Astrocyte (in vitro differentiated cells and primary cell): Measurements from ENCODE around the gene PPP1R8. TPM values are rescaled to one million over a fixed set of nuclear protein-coding genes. Genes with fewer than 3 reads are reported as not detected.

Experiments used
- DNase-seq: peaks from one replicate; pipeline ENCODE4 v3.0.0-alpha.2; 2010; ENCODE audit warnings: low read depth
- FAIRE-seq: peaks from 2 replicates; lab custom pipeline; 2011; peaks lifted over from hg19 to GRCh38; lab: Jason Lieb, UNC
- H2AFZ ChIP-seq: 2 replicates; pipeline ENCODE4 v1.6.0; 2012; ENCODE audit warnings: low read depth, low read length, inconsistent platforms
- H3K27ac ChIP-seq: 2 replicates; pipeline ENCODE4 v1.5.1; 2011; ENCODE audit warnings: low read depth, low read length, inconsistent platforms
- H3K27me3 ChIP-seq: 2 replicates; pipeline ENCODE4 v1.6.0; 2011; ENCODE audit warnings: low read length, inconsistent platforms; ENCODE audit not compliant: insufficient read depth
- H3K36me3 ChIP-seq: 2 replicates; pipeline ENCODE4 v1.5.1; 2011; ENCODE audit warnings: low read length, inconsistent platforms; ENCODE audit not compliant: insufficient read depth
- H3K4me1 ChIP-seq: 2 replicates; pipeline ENCODE4 v1.5.1; 2011; ENCODE audit warnings: low read length, inconsistent platforms; ENCODE audit not compliant: insufficient read depth
- H3K4me2 ChIP-seq: 2 replicates; pipeline ENCODE4 v1.6.0; 2012; ENCODE audit warnings: low read length, inconsistent platforms
- H3K4me3 ChIP-seq: 2 replicates; pipeline ENCODE4 v1.5.1; 2011; ENCODE audit warnings: low read depth, mild to moderate bottlenecking, low read length, inconsistent platforms; ENCODE audit not compliant: insufficient read depth
- H3K79me2 ChIP-seq: 2 replicates; pipeline ENCODE4 v1.6.0; 2012; ENCODE audit warnings: mild to moderate bottlenecking, low read length, inconsistent platforms; ENCODE audit not compliant: insufficient read depth
- H3K9ac ChIP-seq: 2 replicates; pipeline ENCODE4 v1.6.0; 2012; ENCODE audit warnings: mild to moderate bottlenecking, low read length, inconsistent platforms
- H3K9me3 ChIP-seq: 2 replicates; pipeline ENCODE4 v1.5.1; 2012; ENCODE audit warnings: low read depth, mild to moderate bottlenecking, low read length, inconsistent platforms; ENCODE audit not compliant: insufficient read depth
- H4K20me1 ChIP-seq: 2 replicates; pipeline ENCODE4 v1.6.0; 2012; ENCODE audit warnings: low read length, inconsistent platforms; ENCODE audit not compliant: insufficient read depth
- H3K27ac Mint-ChIP-seq: one replicate; pipeline ENCODE4 v1.8.0; 2021; ENCODE audit warnings: mild to moderate bottlenecking, mixed read lengths; ENCODE audit not compliant: unreplicated experiment
- H3K27me3 Mint-ChIP-seq: one replicate; pipeline ENCODE4 v1.8.0; 2021; ENCODE audit warnings: low read depth, mixed read lengths; ENCODE audit not compliant: unreplicated experiment
- H3K36me3 Mint-ChIP-seq: one replicate; pipeline ENCODE4 v1.8.0; 2021; ENCODE audit warnings: low read depth, mixed read lengths; ENCODE audit not compliant: unreplicated experiment
- H3K4me1 Mint-ChIP-seq: one replicate; pipeline ENCODE4 v1.8.0; 2021; ENCODE audit warnings: low read depth, mixed read lengths; ENCODE audit not compliant: unreplicated experiment
- H3K4me3 Mint-ChIP-seq: one replicate; pipeline ENCODE4 v1.8.0; 2021; ENCODE audit warnings: mild to moderate bottlenecking, moderate library complexity, mixed read lengths; ENCODE audit not compliant: unreplicated experiment
- H3K9me3 Mint-ChIP-seq: one replicate; pipeline ENCODE4 v1.8.0; 2021; ENCODE audit warnings: mild to moderate bottlenecking, mixed read lengths; ENCODE audit not compliant: unreplicated experiment
- CTCF ChIP-seq: IDR thresholded peaks from 2 replicates; pipeline ENCODE4 v1.5.1; 2011; ENCODE audit warnings: low read depth, mild to moderate bottlenecking, inconsistent platforms, low read length, moderate library complexity; ENCODE audit not compliant: insufficient read depth
- EZH2 ChIP-seq: IDR thresholded peaks from 2 replicates; pipeline ENCODE4 v1.6.1; 2012; ENCODE audit warnings: mild to moderate bottlenecking, low read length, inconsistent platforms; ENCODE audit not compliant: insufficient read depth
- total RNA-seq: library from RNA; stranded (reverse); gene quantifications from 2 replicates; pipeline ENCODE4 v1.2.1, GENCODE V29; 2021

The PPP1R8 gene
- total RNA-seq, 1 donor from 2014 or later = 35.6 TPM

- Histone ChIP-seq H3K79me2 (no peaks in the 10 kb centered on the region), H3K4me2 (no peak overlapping the region), H3K27ac (no peak overlapping the region), H3K9ac (no peak overlapping the region), H3K27me3 (no peaks in the 10 kb centered on the region), H3K36me3 (peaks cover 27% of the 10 kb centered on the region), H4K20me1 (no peaks in the 10 kb centered on the region), H3K4me3 (no peak overlapping the region), H3K4me1 (no peaks in the 10 kb centered on the region), H3K9me3 (no peaks in the 10 kb centered on the region), H2AFZ (no peak overlapping the region)
- peaks cover 14% of the 10 kb centered on the region for H3K36me3 Mint-ChIP-seq
- no peaks in the 10 kb centered on the region for H3K9me3 Mint-ChIP-seq
- H3K27me3 Mint-ChIP-seq = no peaks in the 10 kb centered on the region
- no peak for FAIRE-seq
- TF ChIP-seq EZH2 = no peak
- TF ChIP-seq CTCF = no peak
- DNase-seq = no peak
- H3K4me3 Mint-ChIP-seq = no peak overlapping the region
- no peaks in the 10 kb centered on the region for H3K4me1 Mint-ChIP-seq
- no peak overlapping the region for H3K27ac Mint-ChIP-seq
Measured at GRCh38 chr1:27891196-27891889, 60.8 kb downstream of the PPP1R8 start.

- Mint-ChIP-seq H3K36me3 (peaks cover 14% of the 10 kb centered on the region), H3K4me1 (no peaks in the 10 kb centered on the region), H3K27ac (no peak overlapping the region), H3K4me3 (no peak overlapping the region), H3K27me3 (no peaks in the 10 kb centered on the region), H3K9me3 (no peaks in the 10 kb centered on the region)
- Histone ChIP-seq H4K20me1 (no peaks in the 10 kb centered on the region), H3K79me2 (no peaks in the 10 kb centered on the region), H3K27me3 (no peaks in the 10 kb centered on the region), H3K9me3 (no peaks in the 10 kb centered on the region), H2AFZ (no peak overlapping the region), H3K4me3 (no peak overlapping the region), H3K4me2 (no peak overlapping the region), H3K27ac (no peak overlapping the region), H3K9ac (no peak overlapping the region), H3K36me3 (peaks cover 30% of the 10 kb centered on the region), H3K4me1 (no peaks in the 10 kb centered on the region)
- FAIRE-seq = no peak
- no peak for DNase-seq
- no peak for TF ChIP-seq EZH2
- TF ChIP-seq CTCF = no peak
Measured at GRCh38 chr1:27894521-27894920, 63.9 kb downstream of the PPP1R8 start.

Other genes starting within 250 kb of the PPP1R8 start
- 74.0 and 75.7 TPM in 2 replicates for gene AHDC1, start 226.6 kb upstream of the PPP1R8 start, total RNA-seq
- gene FGR, start 195.6 kb upstream of the PPP1R8 start, total RNA-seq = 0.17 TPM in 1 of 2 replicates, not detected in the other
- gene IFI6, start 158.6 kb upstream of the PPP1R8 start, total RNA-seq = 3,307 and 4,155 TPM in 2 replicates
- 6.1 and 6.2 TPM in 2 replicates for gene FAM76A, start 104.8 kb upstream of the PPP1R8 start, total RNA-seq
- gene STX12, start 57.6 kb upstream of the PPP1R8 start, total RNA-seq = 62.1 and 64.0 TPM in 2 replicates
- 0.79 and 1.3 TPM in 2 replicates for gene THEMIS2, start 41.8 kb downstream of the PPP1R8 start, total RNA-seq
- 18.0 and 19.4 TPM in 2 replicates for gene RPA2, start 83.8 kb downstream of the PPP1R8 start, total RNA-seq
- 2.2 and 2.5 TPM in 2 replicates for gene SMPDL3B, start 104.2 kb downstream of the PPP1R8 start, total RNA-seq
- 11.3 and 11.4 TPM in 2 replicates for gene XKR8, start 129.2 kb downstream of the PPP1R8 start, total RNA-seq